ENCODE data around the gene CTNNBL1. TPM values are rescaled to one million over a fixed set of nuclear protein-coding genes. Genes with fewer than 3 reads are reported as not detected.

CTNNBL1 gene
- total RNA-seq, 1 experiment from 2014 or later: 55.4 TPM

- no peak overlapping the region for H3K9ac ChIP-seq (ENCODE audit: low read length)
- H3K4me3 ChIP-seq (replicated peaks in 1 of 2; ENCODE audit: low read depth in 1 of 2, low read length in 2 of 2): no peak overlapping the region
- no peaks in the 10 kb centered on the region for H3K27me3 ChIP-seq (ENCODE audit: insufficient read depth, low read length)
- H2AFZ ChIP-seq (ENCODE audit: low read depth, low read length, poor library complexity, severe bottlenecking): no peak overlapping the region
- DNase-seq (ENCODE audit: low read depth, low spot score) (no peak), ATAC-seq (no peak)
- POLR2A ChIA-PET: no interaction called here
- no peak overlapping the region for H3K4me2 ChIP-seq (ENCODE audit: low read length)
- BruUV-seq (replicated peaks): no TSS peak
- CTCF ChIA-PET: no interaction called here
- H3K9me3 ChIP-seq (ENCODE audit: control insufficient read depth in 1 of 2, insufficient read depth in 1 of 2, low read depth in 1 of 2, low read length in 2 of 2): no peaks in the 10 kb centered on the region
- RAD21 ChIA-PET (ENCODE audit: low non-redundant PET in 1 of 2, low total read pairs in 2 of 2, uncharacterized antibody in 2 of 2, unreplicated experiment in 2 of 2): no interaction called here
- TF ChIP-seq ATF3 (IDR thresholded peaks at IDR 0.05) (no peak), EZH2 (IDR thresholded peaks at IDR 0.05) (no peak), YY1 (IDR thresholded peaks at IDR 0.05; ENCODE audit: extremely low read depth, insufficient replicate concordance, low read depth, low read length) (no peak), FOSL1 (IDR thresholded peaks at IDR 0.05; ENCODE audit: low read depth) (no peak), CEBPB (IDR thresholded peaks at IDR 0.05; ENCODE audit: low read depth) (no peak), CTCF (IDR thresholded peaks at IDR 0.05 in 2 of 3, conservative IDR thresholded peaks at IDR 0.05 in 1 of 3; ENCODE audit: borderline replicate concordance in 1 of 3, insufficient read depth in 1 of 3, low read depth in 2 of 3, low read length in 2 of 3) (no peak), RAD21 (IDR thresholded peaks at IDR 0.05; ENCODE audit: low read depth) (no peak), ELF1 (IDR thresholded peaks at IDR 0.05; ENCODE audit: borderline replicate concordance, low read depth) (no peak), ZNF274 (IDR thresholded peaks at IDR 0.05; ENCODE audit: low read depth, low read length) (no peak)
- TF ChIP-seq, protein P1, sequence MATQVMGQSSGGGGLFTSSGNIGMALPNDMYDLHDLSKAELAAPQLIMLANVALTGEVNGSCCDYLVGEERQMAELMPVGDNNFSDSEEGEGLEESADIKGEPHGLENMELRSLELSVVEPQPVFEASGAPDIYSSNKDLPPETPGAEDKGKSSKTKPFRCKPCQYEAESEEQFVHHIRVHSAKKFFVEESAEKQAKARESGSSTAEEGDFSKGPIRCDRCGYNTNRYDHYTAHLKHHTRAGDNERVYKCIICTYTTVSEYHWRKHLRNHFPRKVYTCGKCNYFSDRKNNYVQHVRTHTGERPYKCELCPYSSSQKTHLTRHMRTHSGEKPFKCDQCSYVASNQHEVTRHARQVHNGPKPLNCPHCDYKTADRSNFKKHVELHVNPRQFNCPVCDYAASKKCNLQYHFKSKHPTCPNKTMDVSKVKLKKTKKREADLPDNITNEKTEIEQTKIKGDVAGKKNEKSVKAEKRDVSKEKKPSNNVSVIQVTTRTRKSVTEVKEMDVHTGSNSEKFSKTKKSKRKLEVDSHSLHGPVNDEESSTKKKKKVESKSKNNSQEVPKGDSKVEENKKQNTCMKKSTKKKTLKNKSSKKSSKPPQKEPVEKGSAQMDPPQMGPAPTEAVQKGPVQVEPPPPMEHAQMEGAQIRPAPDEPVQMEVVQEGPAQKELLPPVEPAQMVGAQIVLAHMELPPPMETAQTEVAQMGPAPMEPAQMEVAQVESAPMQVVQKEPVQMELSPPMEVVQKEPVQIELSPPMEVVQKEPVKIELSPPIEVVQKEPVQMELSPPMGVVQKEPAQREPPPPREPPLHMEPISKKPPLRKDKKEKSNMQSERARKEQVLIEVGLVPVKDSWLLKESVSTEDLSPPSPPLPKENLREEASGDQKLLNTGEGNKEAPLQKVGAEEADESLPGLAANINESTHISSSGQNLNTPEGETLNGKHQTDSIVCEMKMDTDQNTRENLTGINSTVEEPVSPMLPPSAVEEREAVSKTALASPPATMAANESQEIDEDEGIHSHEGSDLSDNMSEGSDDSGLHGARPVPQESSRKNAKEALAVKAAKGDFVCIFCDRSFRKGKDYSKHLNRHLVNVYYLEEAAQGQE (IDR thresholded peaks at IDR 0.05; ENCODE audit: low read depth): no peak
- TF ChIP-seq, protein P2, sequence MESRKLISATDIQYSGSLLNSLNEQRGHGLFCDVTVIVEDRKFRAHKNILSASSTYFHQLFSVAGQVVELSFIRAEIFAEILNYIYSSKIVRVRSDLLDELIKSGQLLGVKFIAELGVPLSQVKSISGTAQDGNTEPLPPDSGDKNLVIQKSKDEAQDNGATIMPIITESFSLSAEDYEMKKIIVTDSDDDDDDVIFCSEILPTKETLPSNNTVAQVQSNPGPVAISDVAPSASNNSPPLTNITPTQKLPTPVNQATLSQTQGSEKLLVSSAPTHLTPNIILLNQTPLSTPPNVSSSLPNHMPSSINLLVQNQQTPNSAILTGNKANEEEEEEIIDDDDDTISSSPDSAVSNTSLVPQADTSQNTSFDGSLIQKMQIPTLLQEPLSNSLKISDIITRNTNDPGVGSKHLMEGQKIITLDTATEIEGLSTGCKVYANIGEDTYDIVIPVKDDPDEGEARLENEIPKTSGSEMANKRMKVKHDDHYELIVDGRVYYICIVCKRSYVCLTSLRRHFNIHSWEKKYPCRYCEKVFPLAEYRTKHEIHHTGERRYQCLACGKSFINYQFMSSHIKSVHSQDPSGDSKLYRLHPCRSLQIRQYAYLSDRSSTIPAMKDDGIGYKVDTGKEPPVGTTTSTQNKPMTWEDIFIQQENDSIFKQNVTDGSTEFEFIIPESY (IDR thresholded peaks at IDR 0.05; ENCODE audit: extremely low read depth, insufficient replicate concordance, low read length): no peak
- H4K20me1 ChIP-seq (ENCODE audit: insufficient read depth): no peaks in the 10 kb centered on the region
- no peaks in the 10 kb centered on the region for H3K4me1 ChIP-seq (ENCODE audit: control insufficient read depth in 1 of 2, insufficient read depth in 2 of 2, low read length in 2 of 2)
- H3K27ac ChIP-seq (ENCODE audit: low read depth, low read length): no peak overlapping the region
- H3K9me2 ChIP-seq (ENCODE audit: insufficient read depth): no peaks in the 10 kb centered on the region
- intact Hi-C loops (cut with micrococcal nuclease): no loop called here
- H3K79me2 ChIP-seq (ENCODE audit: insufficient read depth, low read length): no peaks in the 10 kb centered on the region; the same call in 1 of the 2 replicates
- peaks cover 0 to 10% of the 10 kb centered on the region in 2 experiments; a peak in 1 of 4 replicates for H3K36me3 ChIP-seq (ENCODE audit: control insufficient read depth in 1 of 2, insufficient read depth in 2 of 2, low read length in 2 of 2)
Measured at GRCh38 chr20:37736132-37736531, 42.3 kb downstream of the CTNNBL1 start.

All from HCT116 (cell line).